GM18519 (cell line): ENCODE measurements around the gene NEK6.

Experiments
- ATAC-seq: cut with Tn5 transposase; IDR thresholded peaks from one replicate; pipeline ENCODE4 v1.9.1; 2021; ENCODE audit warnings: mild to moderate bottlenecking, moderate library complexity; ENCODE audit not compliant: unreplicated experiment, low FRiP score

The NEK6 gene

DNA sequence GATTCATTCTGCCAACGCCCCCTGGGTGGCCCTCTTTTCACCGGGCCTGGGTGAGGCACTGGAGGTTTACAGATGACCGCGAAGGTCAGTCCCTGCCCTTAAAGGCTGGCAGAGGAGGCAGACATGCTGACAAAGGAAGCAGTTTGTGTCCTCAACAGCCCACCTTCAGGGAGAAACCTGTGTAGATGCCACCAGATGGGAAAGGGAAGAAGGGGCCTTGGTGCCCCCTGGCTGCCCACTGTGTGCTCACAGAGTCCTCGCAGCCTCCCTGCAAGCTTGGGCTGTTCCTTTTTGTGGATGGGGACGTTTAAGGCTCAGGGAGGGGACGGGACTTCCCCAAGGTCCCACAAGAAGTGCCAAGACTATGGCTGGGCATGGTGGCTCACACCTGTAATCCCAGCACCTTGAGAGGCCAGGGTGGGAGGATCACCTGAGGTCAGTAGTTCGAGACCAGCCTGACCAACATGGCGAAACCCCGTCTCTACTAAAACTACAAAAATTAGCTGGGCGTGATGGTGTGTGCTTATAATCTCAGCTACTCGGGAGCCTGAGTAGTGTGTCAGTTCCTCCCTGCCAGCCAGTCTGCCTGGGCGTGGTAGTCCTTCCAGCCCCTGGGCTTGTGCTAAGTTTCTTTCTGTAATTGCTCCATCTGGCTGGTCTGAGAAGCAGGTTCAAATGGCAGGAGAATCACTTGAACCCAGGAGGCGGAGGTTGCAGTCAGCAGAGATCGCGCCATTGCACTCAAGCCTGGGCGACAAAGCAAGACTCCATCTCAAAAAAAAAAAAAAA lies 36.2 kb downstream of the NEK6 start:
- ATAC-seq = no peak

DNA sequence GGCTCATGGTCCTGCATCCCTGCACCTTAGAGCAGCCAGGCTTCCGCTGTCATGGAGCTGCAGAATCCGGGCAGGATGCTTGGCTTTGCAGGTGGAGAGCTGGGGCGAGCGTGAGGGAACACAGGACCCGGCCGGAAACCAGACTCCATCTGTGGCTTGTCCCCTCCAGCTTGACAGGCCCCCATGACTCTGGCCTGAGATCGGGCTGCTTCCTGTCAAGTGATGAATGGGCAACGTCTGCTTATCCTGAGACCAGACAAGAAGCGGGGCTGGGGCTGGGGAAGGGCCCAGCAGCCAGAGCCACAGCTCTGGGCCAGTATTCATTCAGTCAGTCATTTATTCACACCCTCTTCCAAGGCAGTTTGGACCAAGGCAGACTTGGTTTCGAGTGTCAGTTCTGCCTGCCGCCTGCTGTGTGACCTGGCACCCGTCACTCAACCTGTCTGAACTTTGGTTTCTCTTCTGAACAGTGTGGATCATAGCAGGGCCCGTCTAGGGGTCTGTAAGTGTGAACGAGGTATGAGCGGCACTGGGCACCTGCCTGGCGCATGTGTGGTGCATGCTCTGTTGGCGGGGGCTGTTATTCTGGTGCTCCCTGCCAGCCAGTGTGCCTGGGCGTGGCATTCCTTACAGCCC lies 37.5 kb downstream of the NEK6 start:
- ATAC-seq = no peak

- no peak for ATAC-seq
These were observed 38.3 kb downstream of the NEK6 start for GRCh38 chr9:124296094-124296493.

DNA sequence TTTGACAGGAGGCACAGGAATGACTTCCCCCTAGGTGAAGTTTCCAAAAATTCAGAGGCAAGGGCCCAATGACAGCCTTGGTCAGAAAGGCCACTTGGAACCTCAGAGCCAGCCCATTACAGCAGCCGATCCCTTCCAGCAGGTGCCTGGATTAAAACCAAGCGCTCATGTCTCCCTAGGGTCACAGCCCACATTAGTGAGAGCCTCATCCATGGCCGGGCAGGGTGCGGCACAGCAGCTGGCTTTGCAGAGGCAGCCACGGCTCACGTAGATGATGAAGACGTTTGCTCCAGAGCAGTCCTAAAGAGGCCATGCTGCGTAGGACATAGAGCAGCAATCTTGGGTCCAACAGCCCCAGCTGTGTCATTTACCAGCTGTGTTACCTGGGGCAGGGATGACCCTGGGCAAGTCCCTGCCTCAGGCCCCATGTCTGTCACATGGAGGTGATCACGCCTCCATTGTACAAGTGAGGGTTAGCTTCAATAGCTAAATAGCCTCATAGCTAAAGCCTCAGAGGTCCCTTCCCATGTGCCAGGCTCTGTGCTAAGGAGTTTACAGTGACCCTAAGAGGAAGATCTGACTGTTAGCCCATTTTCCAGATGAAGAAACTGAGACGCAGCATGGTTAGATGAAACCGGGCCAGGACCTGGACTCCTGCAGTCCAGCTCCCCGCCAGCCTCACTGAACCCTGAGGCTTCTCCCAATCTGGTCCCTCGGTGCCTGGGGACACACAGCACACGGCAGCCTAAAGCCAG lies 39.2 kb downstream of the NEK6 start:
- ATAC-seq = no peak

GRCh38 chr9:124297551-124297901 lies 39.8 kb downstream of the NEK6 start:
- ATAC-seq = no peak

DNA sequence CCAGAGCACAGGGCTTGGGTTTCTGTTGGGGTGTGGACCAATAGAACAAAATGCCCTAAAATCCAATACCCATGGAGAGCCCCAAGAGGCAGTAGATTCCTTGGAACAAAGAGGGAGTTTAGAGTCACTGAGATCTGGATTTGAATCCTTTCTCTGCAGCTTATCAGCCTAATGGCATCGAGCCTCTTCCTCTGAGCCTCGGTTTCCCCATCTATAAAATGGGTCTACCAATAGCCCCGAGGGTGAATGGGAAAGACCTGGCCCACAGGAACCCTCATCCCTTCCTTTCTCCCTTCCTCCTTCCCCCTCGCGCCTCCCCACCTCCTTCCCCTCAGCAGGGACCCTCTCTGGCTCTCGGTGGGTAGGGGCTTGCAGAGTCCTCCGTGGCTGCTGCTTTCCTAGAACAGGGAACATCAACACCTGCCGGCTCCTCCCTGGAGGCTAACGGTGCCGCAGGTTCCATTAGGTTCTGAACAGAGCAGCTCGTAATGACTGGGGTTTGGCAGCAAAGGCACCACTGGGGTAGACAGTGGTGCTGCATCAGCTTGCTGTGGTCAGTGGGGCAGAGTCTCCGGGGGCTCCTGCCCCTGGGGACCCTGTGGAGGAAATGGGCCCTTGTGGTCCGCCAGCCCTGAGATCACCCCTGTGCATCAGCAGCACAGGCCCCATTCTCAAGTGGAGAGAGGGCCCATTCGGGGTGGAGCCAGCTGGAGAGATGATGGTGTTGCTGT lies 40.3 kb downstream of the NEK6 start:
- no peak for ATAC-seq

DNA sequence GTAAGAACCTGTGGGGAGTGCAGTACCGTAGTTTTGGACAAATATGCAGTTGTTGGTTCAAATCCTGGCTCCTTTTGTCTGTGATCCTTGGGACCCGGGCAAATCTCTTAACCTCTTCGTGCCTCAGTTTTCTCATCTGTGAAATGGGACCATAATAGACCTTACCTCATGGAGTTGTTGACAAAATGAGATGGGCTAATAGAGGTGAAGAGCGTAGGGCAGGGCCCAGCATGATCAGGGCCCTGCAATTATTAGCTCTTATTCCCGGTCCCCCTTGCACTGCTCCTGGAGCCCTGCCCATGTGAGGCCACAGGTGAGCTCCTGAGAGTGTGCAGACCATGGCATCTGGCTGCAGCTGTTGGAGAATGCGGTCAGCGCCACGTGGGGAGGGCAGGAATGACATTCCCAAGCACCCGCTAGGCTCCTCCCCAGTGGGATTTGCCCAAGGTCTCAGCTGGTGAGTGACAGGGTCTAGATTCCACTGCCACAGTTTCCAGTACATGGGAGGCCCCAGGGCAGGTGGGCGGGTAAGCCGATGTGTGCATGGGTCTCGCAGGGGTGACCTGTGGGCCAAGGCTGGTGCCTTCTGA lies 41.0 kb downstream of the NEK6 start:
- no peak for ATAC-seq

GRCh38 chr9:124299515-124300090 lies 41.9 kb downstream of the NEK6 start:
- no peak for ATAC-seq

GRCh38 chr9:124300312-124300711 lies 42.6 kb downstream of the NEK6 start:
- no peak for ATAC-seq

DNA sequence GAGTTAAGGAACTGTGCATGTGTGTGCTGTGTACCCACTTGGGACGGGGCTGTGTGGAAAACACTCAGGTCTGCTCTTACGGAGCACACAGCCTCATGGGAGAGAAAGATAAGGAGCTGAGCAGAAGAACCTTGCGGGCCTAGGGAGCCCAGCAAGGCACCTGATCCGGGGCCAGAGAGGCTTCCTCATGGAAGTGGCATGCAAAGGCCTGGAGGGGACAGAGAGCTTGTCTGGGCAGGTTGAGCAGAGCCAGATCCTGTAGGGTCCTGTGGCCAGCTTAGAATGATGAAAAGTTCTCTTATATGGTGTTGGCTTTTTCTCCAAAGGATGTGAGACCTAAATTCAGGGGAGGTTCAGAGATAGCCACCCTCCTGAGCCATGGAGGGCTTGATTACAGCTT lies 45.2 kb downstream of the NEK6 start:
- ATAC-seq = no peak

DNA sequence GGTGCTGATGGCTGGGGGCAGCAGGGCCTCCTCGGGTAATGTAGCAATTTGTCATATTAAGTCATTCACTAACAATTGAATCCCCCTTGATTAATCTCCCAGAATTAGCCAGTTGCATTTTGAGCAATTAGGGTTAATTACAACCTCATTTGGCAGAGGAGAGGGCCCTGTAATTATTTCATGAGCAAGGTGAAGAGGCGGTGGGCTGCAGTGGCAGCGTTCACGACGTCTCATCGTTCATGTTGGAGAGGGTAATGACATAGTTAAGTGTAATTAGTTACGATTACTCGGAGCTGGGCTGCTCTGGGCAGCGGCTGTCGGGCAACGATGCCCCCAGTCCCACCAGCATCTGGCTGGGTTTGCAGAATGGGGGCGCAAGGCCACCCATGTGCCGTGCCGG lies 46.0 kb downstream of the NEK6 start:
- no peak for ATAC-seq

GRCh38 chr9:124304285-124304684 lies 46.5 kb downstream of the NEK6 start:
- ATAC-seq = no peak

DNA sequence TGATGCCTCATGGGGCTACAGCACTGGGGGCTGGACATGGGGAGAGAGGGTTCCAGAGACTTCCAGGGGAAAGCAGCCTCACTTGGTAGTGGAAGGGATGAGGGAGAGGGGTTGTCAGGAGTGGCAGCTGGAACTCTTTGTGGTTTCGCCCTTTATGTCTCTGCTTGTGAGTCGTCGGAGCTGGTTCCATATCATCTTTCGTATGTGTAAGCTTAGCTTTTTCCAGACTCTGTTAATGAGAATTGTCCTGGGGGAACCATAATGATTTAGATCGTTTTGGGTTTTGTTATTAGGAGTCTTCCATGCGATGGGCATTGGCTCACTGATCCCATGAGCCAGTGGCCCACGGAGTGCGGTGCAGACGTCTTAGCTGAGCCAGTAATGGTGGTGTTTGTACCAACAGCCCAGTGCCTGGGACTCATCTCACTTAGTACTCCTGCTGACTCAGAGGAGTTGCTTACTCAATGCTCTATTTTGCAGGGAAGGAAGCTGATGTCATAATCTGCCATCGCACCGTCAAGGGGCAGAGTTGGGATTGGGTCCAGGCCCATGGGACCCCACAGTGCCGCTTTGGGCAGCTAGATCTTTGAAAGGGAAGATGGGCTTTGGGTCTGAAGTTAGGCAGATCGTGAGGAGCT lies 48.5 kb downstream of the NEK6 start:
- no peak for ATAC-seq

GRCh38 chr9:124307379-124308030 lies 49.8 kb downstream of the NEK6 start:
- no peak for ATAC-seq

GRCh38 chr9:124308606-124309491 lies 51.1 kb downstream of the NEK6 start:
- ATAC-seq = no peak

- no peak for ATAC-seq
These were observed 51.9 kb downstream of the NEK6 start for GRCh38 chr9:124309667-124310084.

DNA sequence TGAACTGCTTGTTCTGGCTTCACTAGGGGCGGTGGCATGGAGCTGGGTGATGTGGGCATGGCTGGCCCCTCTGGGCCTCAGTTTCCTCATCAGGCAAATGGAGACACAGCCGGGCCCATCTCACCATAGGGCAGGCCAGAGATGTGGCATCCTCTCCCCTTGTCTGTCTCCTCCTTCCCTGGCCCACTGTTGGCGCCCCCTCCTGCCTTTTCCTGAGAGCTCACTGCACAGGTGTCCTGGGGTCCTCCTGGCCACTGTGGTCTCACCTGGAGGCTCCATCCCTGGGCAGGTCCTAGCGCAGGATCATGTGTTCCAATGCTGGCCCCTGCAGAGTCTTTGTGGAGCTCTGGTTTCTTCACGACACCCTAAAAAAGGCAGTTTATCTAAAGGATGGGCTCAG lies 53.5 kb downstream of the NEK6 start:
- ATAC-seq = no peak
